Spleen (tissue), 11 donors: ENCODE data around the gene EXD3. TPM values are rescaled to one million over a fixed set of nuclear protein-coding genes. Genes with fewer than 3 reads are reported as not detected.
A peak's percentile ranks its signal among the peaks of the same experiment; 100 is the strongest.

Experiments used
- DNase-seq: peaks from one replicate; pipeline ENCODE4 v3.0.0-alpha.2; 2020
- H3K27ac ChIP-seq, 8 donors: fragments of 200-600 bp; sonication (generic) in 7 of 8; 1 replicate in 4 of 8; 2 replicates in 4 of 8; pipeline versions ENCODE4 v1.5.0 to v1.8.0; 2016 to 2021; ENCODE audit warnings: inconsistent platforms in 4 of 8, mild to moderate bottlenecking in 4 of 8, moderate library complexity in 1 of 8
- H3K27me3 ChIP-seq, 7 donors: fragments of 200-600 bp; sonication (generic) in 6 of 7; replicated peaks in 1 of 7; 1 replicate in 4 of 7; 2 replicates in 3 of 7; pipeline versions ENCODE4 v1.5.0 to v1.8.0; 2016 to 2021; ENCODE audit warnings: inconsistent platforms in 3 of 7, mild to moderate bottlenecking in 1 of 7
- H3K36me3 ChIP-seq, 6 donors: fragments of 200-600 bp; sonication (generic) in 5 of 6; 1 replicate in 4 of 6; 2 replicates in 2 of 6; pipeline versions ENCODE4 v1.5.0 to v1.8.0; 2016 to 2021; ENCODE audit warnings: inconsistent platforms in 2 of 6
- H3K4me1 ChIP-seq, 6 donors: fragments of 200-600 bp; sonication (generic) in 5 of 6; 1 replicate in 3 of 6; 2 replicates in 3 of 6; pipeline versions ENCODE4 v1.5.0 to v1.8.0; 2016 to 2021; ENCODE audit warnings: inconsistent platforms in 3 of 6
- H3K4me3 ChIP-seq, 8 donors: fragments of 200-600 bp; sonication (generic) in 7 of 8; 1 replicate in 4 of 8; 2 replicates in 4 of 8; pipeline versions ENCODE4 v1.5.0 to v1.8.0; 2016 to 2021; ENCODE audit warnings: inconsistent platforms in 4 of 8, mild to moderate bottlenecking in 4 of 8, moderate library complexity in 2 of 8
- H3K9me3 ChIP-seq, 8 donors: fragments of 200-600 bp; sonication (generic) in 7 of 8; 1 replicate in 4 of 8; 2 replicates in 4 of 8; pipeline versions ENCODE4 v1.5.0 to v1.8.0; 2016 to 2021; ENCODE audit warnings: inconsistent platforms in 4 of 8
- CTCF ChIP-seq, 11 experiments: fragments of 200-600 bp in 7 of 11; fragments of 450-650 bp in 4 of 11; sonication (generic) in 4 of 11; IDR thresholded peaks in 8 of 11; conservative IDR thresholded peaks in 3 of 11; 1 replicate in 7 of 11; 2 replicates in 4 of 11; pipeline versions ENCODE4 v1.4.0 to v1.8.0; 2016 to 2021; ENCODE audit warnings: antibody characterized with exemption in 11 of 11, inconsistent platforms in 4 of 11, mild to moderate bottlenecking in 1 of 11
- POLR2A ChIP-seq, 3 donors: fragments of 450-650 bp; IDR thresholded peaks; one replicate each; pipeline ENCODE4 v1.5.1; 2017; ENCODE audit warnings: antibody characterized with exemption in 3 of 3, mild to moderate bottlenecking in 1 of 3
- POLR2AphosphoS5 ChIP-seq, 3 donors: sonication (generic); formaldehyde crosslinking; IDR thresholded peaks; one replicate each; pipeline ENCODE4 v1.5.1; 2017; ENCODE audit warnings: antibody characterized with exemption in 3 of 3
- WGBS, 5 donors: extraction: QIAGEN DNeasy Blood & Tissue Kit in 3 of 5; methylation state at CpG; one replicate each; pipeline versions ENCODE4 v1.1.5 to v1.1.7; 2013 to 2018; 5-methylcytosine and 5-hydroxymethylcytosine counted together
- intact Hi-C: fragments of 100-400 bp; cut with DNase I; formaldehyde crosslinking; loops from one replicate; pipeline ENCODE4 v1.15.0; 2023; ENCODE audit warnings: low total_unique reads
- polyA plus RNA-seq, 3 donors: library from polyadenylated mRNA; stranded (reverse); fragments of 200-250 nt; gene quantifications; one replicate each; pipeline ENCODE4 v1.2.1, GENCODE V29; 2013
- total RNA-seq, 7 donors: library from RNA; depleted of rRNA in 3 of 7; stranded (reverse); fragments of >200 nt in 3 of 7; fragmentation: NEBNext Ultra II Directional in 4 of 7; extraction: Animal tissue kit (Norgen Biotek cat#: 25700) in 4 of 7; gene quantifications; one replicate each; pipeline versions ENCODE4 v1.1.0 to v1.2.1, GENCODE V29; 2016 to 2021
- donor health status: healthy with polysubstance abuse.
- donor health status: DM: no; HTN: no; CAD: no; lungs with moderate emphysema.
- donor health status: DM: no; HTN: no; CAD: no.
- donor health status: Bipolar disorder and iron deficiency.
- donor health status: healthy.
- donor health status: DM: no; HTN: no; CAD: no.
- donor health status: DM: yes; HTN: yes; CAD: no.

The EXD3 gene
- total and polyA plus RNA-seq, 10 donors, result 14.5 to 62.3 (median 36.3) TPM

- peaks cover 8 to 93% (median 66%) of the 10 kb centered on the region in 6 donors for H3K4me1 ChIP-seq
- H3K27ac ChIP-seq, result peak overlapping the region; percentile 84 to 95 (median 92)
- no peaks in the 10 kb centered on the region for H3K9me3 ChIP-seq
- H3K4me3 ChIP-seq, result peak overlapping the region; percentile 54 to 91 (median 66)
- TF ChIP-seq POLR2A (IDR thresholded peaks at IDR 0.05) (no peak), POLR2AphosphoS5 (IDR thresholded peaks at IDR 0.05) (peak in 1 of 3 donors; percentile 12)
- intact Hi-C loops, result no loop called here
- H3K36me3 ChIP-seq, result peaks cover 0 to 56% (median 35%) of the 10 kb centered on the region in 6 donors
- peak; percentile 83 for DNase-seq
- no peaks in the 10 kb centered on the region for H3K27me3 ChIP-seq
- WGBS, 5 donors, result 40 to 48% (median 43%) methylated on average over 24 to 30 of the region's 30 CpGs
These were observed 146.3 kb downstream of the EXD3 start for GRCh38 chr9:137276473-137277328.

- intact Hi-C loops, result no loop called here
- Histone ChIP-seq H3K4me1 (peaks cover 8 to 93% (median 63%) of the 10 kb centered on the region in 6 donors), H3K4me3 (no peak overlapping the region), H3K27me3 (no peaks in the 10 kb centered on the region), H3K36me3 (peaks cover 0 to 54% (median 38%) of the 10 kb centered on the region in 6 donors), H3K9me3 (no peaks in the 10 kb centered on the region), H3K27ac (peak overlapping the region in 7 of 8 donors; percentile 84 to 95 (median 93))
- WGBS, 5 donors, result 75 to 82% (median 78%) methylated on average over 22 to 24 of the region's 24 CpGs
- TF ChIP-seq CTCF (IDR thresholded peaks at IDR 0.05 in 8 of 11, conservative IDR thresholded peaks at IDR 0.05 in 3 of 11), result no peak
- TF ChIP-seq POLR2AphosphoS5 (IDR thresholded peaks at IDR 0.05), result peak; percentile 5 to 46 (median 6)
- TF ChIP-seq POLR2A (IDR thresholded peaks at IDR 0.05), result no peak
- DNase-seq, result peak; percentile 75
These were observed 147.1 kb downstream of the EXD3 start for GRCh38 chr9:137275588-137276472.

GRCh38 chr9:137275203-137275587, 147.8 kb downstream of the EXD3 start:
- Histone ChIP-seq H3K9me3 (no peaks in the 10 kb centered on the region), H3K36me3 (peaks cover 0 to 54% (median 37%) of the 10 kb centered on the region in 6 donors), H3K4me3 (no peak overlapping the region), H3K27ac (peak overlapping the region in 3 of 8 donors; percentile 92 to 95 (median 94)), H3K4me1 (peaks cover 8 to 92% (median 60%) of the 10 kb centered on the region in 6 donors), H3K27me3 (no peaks in the 10 kb centered on the region)
- DNase-seq, result peak; percentile 64
- 79 to 90% (median 88%) methylated on average over 10 of the region's 10 CpGs for WGBS, 5 donors
- intact Hi-C loops, result no loop called here
- TF ChIP-seq CTCF (IDR thresholded peaks at IDR 0.05 in 8 of 11, conservative IDR thresholded peaks at IDR 0.05 in 3 of 11) (no peak), POLR2A (IDR thresholded peaks at IDR 0.05) (no peak)

GRCh38 chr9:137273611-137274320, 149.2 kb downstream of the EXD3 start:
- Histone ChIP-seq H3K36me3 (peaks cover 0 to 54% (median 24%) of the 10 kb centered on the region in 6 donors), H3K27ac (no peak overlapping the region), H3K9me3 (no peaks in the 10 kb centered on the region), H3K27me3 (no peaks in the 10 kb centered on the region), H3K4me1 (peaks cover 20 to 91% (median 60%) of the 10 kb centered on the region in 6 donors), H3K4me3 (no peak overlapping the region)
- WGBS, 5 donors, result 64 to 91% (median 83%) methylated on average over 6 to 15 of the region's 15 CpGs
- DNase-seq, result peak; percentile 70
- TF ChIP-seq POLR2A (IDR thresholded peaks at IDR 0.05) (no peak), POLR2AphosphoS5 (IDR thresholded peaks at IDR 0.05) (no peak), CTCF (IDR thresholded peaks at IDR 0.05 in 8 of 11, conservative IDR thresholded peaks at IDR 0.05 in 3 of 11) (no peak)
- intact Hi-C loops, result no loop called here
